ENCODE measurements around the gene METTL26.

Gene METTL26

DNA sequence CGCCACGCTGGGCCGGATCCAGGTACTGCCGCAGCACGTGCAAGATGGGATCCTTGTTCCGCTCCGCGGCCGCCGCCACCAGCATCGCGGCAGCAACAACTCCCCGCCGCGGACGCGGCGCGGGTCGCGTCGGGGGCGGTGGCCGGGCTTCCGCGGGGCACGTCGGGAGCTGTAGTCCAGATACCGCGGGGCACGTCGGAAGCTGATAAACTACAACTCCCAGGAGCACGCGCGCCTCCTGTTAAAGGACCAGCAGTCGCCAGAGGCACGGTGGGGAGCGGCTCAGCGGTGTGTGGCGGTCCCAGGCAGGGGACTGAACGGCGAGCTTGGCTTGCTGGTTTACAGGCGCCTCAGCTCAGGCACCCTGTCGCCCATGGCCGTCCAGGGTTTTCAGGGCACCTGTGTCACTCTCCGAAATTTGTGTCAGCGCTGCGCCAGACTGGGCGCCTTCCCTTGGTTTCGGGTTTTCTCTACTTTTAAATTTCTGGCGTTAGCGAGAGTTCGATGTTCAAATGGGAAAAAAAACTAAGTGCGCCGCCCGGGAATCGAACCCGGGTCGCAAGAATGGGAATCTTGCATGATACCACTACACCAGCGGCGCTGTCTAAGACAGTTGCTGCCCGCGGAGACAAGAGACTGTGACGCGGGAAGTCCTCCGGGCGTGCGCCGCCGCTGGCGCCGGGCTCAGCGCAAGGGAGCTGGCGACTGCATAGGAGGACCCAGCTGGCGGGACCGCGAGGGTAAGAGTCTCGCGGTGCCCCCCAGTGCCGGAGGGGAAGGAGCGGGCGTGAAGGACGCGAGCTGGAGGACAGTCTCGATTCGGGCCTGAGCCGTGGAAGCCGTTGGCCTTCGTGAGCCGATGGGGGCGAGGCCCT lies at the start of gene METTL26:
METTL26 (minus strand) TSS at position 100 of the 875 bp plus-strand sequence; CDS start at position 85, 15 bp downstream.
- DNase-seq, result peak; percentile 81

GRCh38 chr16:684961-685696 lies 49.0 kb upstream of the METTL26 start:
- DNase-seq, result peak; percentile 43

DNA sequence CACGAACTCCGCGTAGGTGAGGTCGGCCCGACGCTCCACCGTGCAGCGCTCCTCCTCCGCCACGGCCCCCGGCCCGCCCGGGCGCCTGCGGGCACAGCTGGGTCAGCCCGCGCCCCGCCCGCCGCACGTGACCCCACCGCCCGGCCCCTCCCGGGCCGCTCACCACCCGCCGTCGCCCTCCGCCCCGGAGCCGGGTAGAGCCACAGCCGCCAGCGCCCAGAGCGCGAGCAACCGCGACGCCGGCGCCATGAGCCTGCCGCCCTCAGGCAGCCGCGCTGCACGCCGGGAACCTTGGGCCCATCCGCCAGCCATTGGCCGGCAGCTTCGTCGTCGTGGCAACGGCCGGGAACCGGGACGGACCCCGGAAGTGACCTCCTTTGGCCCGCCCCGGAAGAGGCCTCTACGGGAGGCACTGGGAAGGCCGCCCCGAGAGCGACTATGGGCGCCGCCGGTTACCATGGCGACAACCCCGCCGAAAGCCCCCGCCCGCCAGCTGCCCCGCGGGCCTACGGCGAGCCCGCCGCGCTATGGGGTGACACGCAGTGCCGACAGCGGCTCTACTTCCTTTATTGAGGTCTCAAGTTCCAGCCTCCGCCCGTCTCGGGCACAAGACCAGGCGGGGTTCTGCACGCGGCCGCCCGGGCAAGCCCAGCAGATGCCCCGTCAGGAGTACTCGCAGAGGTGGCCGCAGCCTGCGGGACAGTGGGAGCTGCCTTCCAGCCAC lies 48.1 kb upstream of the METTL26 start, which contains the start of gene JMJD8:
JMJD8 (minus strand) TSS at position 264 of the 724 bp plus-strand sequence; CDS start at position 249, 15 bp downstream.
- DNase-seq, result peak; percentile 78

DNA sequence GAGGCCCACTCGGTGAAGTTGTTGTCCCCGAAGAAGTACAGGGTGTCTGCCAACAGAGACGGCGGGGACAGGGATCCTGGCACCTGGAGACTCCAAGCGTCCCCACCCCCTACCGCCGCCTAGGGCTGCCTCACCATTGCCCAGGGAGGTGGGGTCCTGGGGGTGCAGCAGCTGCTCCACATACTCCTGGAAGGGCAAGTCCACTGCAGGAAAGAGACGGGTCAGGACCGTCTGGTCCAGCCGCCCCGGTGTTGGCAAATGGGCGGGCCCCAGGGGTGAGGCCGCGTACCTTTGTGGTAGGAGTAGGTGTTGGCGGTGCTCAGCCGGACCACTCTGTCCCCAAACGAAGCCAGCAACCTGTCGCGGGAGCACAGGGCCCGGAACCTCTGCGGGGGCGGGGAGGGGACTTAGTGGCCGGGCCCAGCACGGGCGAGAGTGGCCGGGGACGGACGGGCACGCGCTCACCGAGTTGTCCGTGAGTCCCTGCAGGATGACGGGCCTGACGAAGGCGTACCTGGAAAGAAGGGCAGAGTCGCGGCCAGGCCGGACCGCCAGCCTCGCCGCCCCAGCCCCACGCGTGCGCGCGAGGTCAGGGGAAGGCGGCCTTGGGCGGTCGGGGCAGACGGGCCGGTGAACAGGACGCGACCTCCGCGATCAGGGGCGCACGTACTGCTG lies 47.4 kb upstream of the METTL26 start:
- DNase-seq, result no peak

- no peak for DNase-seq
These were observed 46.6 kb upstream of the METTL26 start for GRCh38 chr16:682493-683395.

DNA sequence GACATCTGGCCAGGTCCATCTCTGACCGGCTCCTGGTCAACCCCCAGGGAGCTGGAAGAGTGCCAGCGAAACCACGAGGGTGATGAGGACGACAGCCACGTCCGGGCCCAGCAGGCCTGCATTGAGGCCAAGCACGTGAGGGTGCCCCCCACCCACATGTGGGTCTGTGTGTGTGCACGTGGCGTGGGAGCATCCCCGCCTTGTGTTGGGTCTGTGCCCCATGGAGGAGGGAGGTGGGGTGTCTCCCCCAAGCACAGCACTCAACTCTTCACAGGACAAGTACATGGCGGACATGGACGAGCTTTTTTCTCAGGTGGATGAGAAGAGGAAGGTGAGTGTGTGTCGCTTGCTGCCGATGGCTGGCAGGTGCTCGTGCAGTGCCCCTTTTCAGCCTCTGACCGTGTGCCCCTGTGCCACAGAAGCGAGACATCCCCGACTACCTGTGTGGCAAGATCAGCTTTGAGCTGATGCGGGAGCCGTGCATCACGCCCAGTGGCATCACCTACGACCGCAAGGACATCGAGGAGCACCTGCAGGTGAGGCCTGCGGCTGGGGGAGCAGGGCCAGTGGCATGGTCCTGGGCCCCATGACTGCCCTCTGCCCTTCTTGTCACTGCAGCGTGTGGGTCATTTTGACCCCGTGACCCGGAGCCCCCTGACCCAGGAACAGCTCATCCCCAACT lies 45.8 kb upstream of the METTL26 start:
- DNase-seq, result no peak

- DNase-seq, result no peak
These were observed 45.1 kb upstream of the METTL26 start for GRCh38 chr16:680967-681745.

GRCh38 chr16:680625-680945 lies 44.5 kb upstream of the METTL26 start:
- no peak for DNase-seq

- DNase-seq, result peak; percentile 71
These were observed 43.9 kb upstream of the METTL26 start, which contains the start of gene STUB1 for GRCh38 chr16:679814-680624. TSS of gene STUB1 (plus strand) at chr16:680410. CDS start at chr16:680526, 116 bp downstream.

- DNase-seq, result peak; percentile 60
These were observed 43.0 kb upstream of the METTL26 start for GRCh38 chr16:678858-679813.

GRCh38 chr16:678209-678857 lies 42.2 kb upstream of the METTL26 start:
- no peak for DNase-seq

DNA sequence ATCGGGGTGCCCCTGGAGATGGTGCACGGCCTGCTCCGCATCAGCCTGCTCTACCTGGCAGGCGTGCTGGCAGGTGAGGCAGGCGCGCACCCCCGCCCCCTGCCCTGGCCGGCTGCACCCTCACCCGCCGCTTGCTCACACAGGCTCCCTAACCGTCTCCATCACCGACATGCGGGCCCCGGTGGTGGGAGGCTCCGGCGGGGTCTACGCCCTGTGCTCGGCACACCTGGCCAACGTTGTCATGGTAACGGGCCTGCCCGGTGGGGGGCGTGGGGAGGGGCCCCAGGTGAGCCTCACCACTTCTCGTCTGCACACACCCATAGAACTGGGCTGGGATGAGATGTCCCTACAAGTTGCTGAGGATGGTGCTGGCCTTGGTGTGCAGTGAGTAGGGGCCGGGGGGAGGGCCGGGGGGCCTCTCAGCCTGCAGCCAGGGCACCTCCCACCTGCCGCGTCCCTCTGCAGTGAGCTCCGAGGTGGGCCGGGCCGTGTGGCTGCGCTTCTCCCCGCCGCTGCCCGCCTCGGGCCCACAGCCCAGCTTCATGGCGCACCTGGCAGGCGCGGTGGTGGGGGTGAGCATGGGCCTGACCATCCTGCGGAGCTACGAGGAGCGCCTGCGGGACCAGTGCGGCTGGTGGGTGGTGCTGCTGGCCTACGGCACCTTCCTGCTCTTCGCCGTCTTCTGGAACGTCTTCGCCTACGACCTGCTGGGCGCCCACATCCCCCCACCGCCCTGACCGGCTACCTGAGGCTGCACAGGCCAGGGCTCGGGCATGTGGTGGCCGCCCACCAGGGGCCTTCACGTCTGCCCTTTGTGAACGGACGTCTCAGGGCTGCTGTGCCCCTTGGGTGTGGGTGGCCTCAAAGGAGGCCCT lies 41.4 kb upstream of the METTL26 start:
- DNase-seq, result peak; percentile 58

GRCh38 chr16:676913-677312 lies 40.8 kb upstream of the METTL26 start:
- DNase-seq, result no peak

- DNase-seq, result no peak
These were observed 40.4 kb upstream of the METTL26 start for GRCh38 chr16:676565-676902.

- DNase-seq, result no peak
These were observed 39.9 kb upstream of the METTL26 start for GRCh38 chr16:675884-676564.
